HG02798 (cell line): ENCODE results near the gene TRIM48.
"Not testable (repeated sequence)": the region's sequence is repeated elsewhere in the genome, so short reads cannot be mapped to it uniquely, and the experiment has no call there.

ENCODE experiments used
- ATAC-seq: cut with Tn5 transposase; IDR thresholded peaks from one replicate; pipeline ENCODE4 v1.9.1; 2021; ENCODE audit warnings: mild to moderate bottlenecking; ENCODE audit not compliant: unreplicated experiment, poor library complexity

Gene TRIM48

GRCh38 chr11:55261855-55262254, at the start of gene TRIM48:
Gene TRIM48 (plus strand): TSS chr11:55262155. CDS start chr11:55262268, 113 bp downstream.
- ATAC-seq = not testable (repeated sequence)

- ATAC-seq = not testable (repeated sequence)
These were observed 23.6 kb upstream of the TRIM48 start for GRCh38 chr11:55238316-55238715.

- ATAC-seq = no peak
These were observed 1.1 kb downstream of the TRIM48 start for GRCh38 chr11:55263081-55263480.
